GM12875 (cell line): Measurements from ENCODE around the gene CENPP.

Experiments used
- H3K4me3 ChIP-seq: one replicate; pipeline ENCODE4 v1.5.1; 2011; ENCODE audit warnings: low read depth, low read length, control low read depth
- CTCF ChIP-seq: IDR thresholded peaks from 2 replicates; pipeline ENCODE4 v1.5.1; 2011; ENCODE audit warnings: low read depth, mild to moderate bottlenecking, control low read depth, inconsistent platforms, low read length, moderate library complexity, borderline replicate concordance; ENCODE audit not compliant: insufficient read depth

Gene CENPP

GRCh38 chr9:92414566-92414965 is 88.8 kb downstream of the CENPP start:
- no peak for TF ChIP-seq CTCF
- no peak overlapping the region for H3K4me3 ChIP-seq

- TF ChIP-seq CTCF = no peak
These were observed 97.0 kb downstream of the CENPP start for GRCh38 chr9:92422611-92423338.

GRCh38 chr9:92423612-92424011 is 97.9 kb downstream of the CENPP start:
- no peak for TF ChIP-seq CTCF
- H3K4me3 ChIP-seq = no peak overlapping the region

More at GRCh38 chr9:92422611-92423338, 97.0 kb downstream of the CENPP start:
- H3K4me3 ChIP-seq = no peak overlapping the region

GRCh38 chr9:92424340-92424739 is 98.6 kb downstream of the CENPP start, which contains the start of gene OMD:
OMD (minus strand) TSS chr9:92424471; CDS start chr9:92417558, 6,913 bp downstream.
- H3K4me3 ChIP-seq = no peak within 1 kb of the TSS
- TF ChIP-seq CTCF = no peak

- no peak for TF ChIP-seq CTCF
These were observed 99.7 kb downstream of the CENPP start for GRCh38 chr9:92425474-92425873.

GRCh38 chr9:92426501-92427145 is 100.9 kb downstream of the CENPP start:
- no peak overlapping the region for H3K4me3 ChIP-seq
- no peak for TF ChIP-seq CTCF

More at GRCh38 chr9:92425474-92425873, 99.7 kb downstream of the CENPP start:
- H3K4me3 ChIP-seq = no peak overlapping the region

GRCh38 chr9:92429836-92430235 is 104.1 kb downstream of the CENPP start:
- no peak for TF ChIP-seq CTCF
- no peak overlapping the region for H3K4me3 ChIP-seq
